Thymus (tissue), 11 donors: Measurements from ENCODE around the gene ARL11. TPM values are rescaled to one million over a fixed set of nuclear protein-coding genes. Genes with fewer than 3 reads are reported as not detected.

ENCODE experiments used
- DNase-seq, 9 donors: peaks; one replicate each; pipeline ENCODE4 v3.0.0-alpha.2; 2013; ENCODE audit warnings: low spot score in 9 of 9, low read depth in 6 of 9, missing footprints in 1 of 9
- H3K27ac ChIP-seq, 2 donors: one replicate each; pipeline ENCODE4 v1.5.1; 2013; ENCODE audit warnings: control low read depth in 1 of 2, low read depth in 1 of 2, low read length in 1 of 2, mild to moderate bottlenecking in 1 of 2, moderate library complexity in 1 of 2
- H3K27me3 ChIP-seq, 2 donors: one replicate each; pipeline ENCODE4 v1.5.1; 2013; ENCODE audit warnings: low read length in 1 of 2; ENCODE audit not compliant: control insufficient read depth in 2 of 2, insufficient read depth in 1 of 2
- H3K36me3 ChIP-seq, 2 donors: one replicate each; pipeline ENCODE4 v1.5.1; 2013; ENCODE audit warnings: low read length in 1 of 2, mild to moderate bottlenecking in 1 of 2, moderate library complexity in 1 of 2; ENCODE audit not compliant: control insufficient read depth in 2 of 2, insufficient read depth in 2 of 2
- H3K4me1 ChIP-seq, 2 donors: one replicate each; pipeline ENCODE4 v1.5.1; 2013; ENCODE audit warnings: low read length in 2 of 2; ENCODE audit not compliant: control insufficient read depth in 2 of 2, insufficient read depth in 2 of 2
- H3K4me3 ChIP-seq, 2 donors: one replicate each; pipeline ENCODE4 v1.5.1; 2013; ENCODE audit warnings: low read length in 2 of 2, control low read depth in 1 of 2, mild to moderate bottlenecking in 1 of 2
- H3K9me3 ChIP-seq, 2 donors: one replicate each; pipeline ENCODE4 v1.5.1; 2013; ENCODE audit warnings: low read length in 1 of 2, mild to moderate bottlenecking in 1 of 2; ENCODE audit not compliant: control insufficient read depth in 2 of 2, insufficient read depth in 1 of 2
- WGBS: extraction: QIAGEN DNeasy Blood & Tissue Kit; methylation state at CpG from one replicate; pipeline ENCODE4 v1.1.7; 2013; 5-methylcytosine and 5-hydroxymethylcytosine counted together
- polyA plus RNA-seq: library from polyadenylated mRNA; stranded (reverse); fragments of 200-250 nt; gene quantifications from one replicate; pipeline ENCODE4 v1.2.3, GENCODE V29; 2013
- total RNA-seq: library from RNA; stranded (reverse); fragments of 120-200 nt; gene quantifications from one replicate; pipeline ENCODE4 v1.2.4, GENCODE V29; 2013
- donor health status: healthy.

ARL11 gene
- total and polyA plus RNA-seq, 2 donors, result 1.3 to 2.7 TPM

DNA sequence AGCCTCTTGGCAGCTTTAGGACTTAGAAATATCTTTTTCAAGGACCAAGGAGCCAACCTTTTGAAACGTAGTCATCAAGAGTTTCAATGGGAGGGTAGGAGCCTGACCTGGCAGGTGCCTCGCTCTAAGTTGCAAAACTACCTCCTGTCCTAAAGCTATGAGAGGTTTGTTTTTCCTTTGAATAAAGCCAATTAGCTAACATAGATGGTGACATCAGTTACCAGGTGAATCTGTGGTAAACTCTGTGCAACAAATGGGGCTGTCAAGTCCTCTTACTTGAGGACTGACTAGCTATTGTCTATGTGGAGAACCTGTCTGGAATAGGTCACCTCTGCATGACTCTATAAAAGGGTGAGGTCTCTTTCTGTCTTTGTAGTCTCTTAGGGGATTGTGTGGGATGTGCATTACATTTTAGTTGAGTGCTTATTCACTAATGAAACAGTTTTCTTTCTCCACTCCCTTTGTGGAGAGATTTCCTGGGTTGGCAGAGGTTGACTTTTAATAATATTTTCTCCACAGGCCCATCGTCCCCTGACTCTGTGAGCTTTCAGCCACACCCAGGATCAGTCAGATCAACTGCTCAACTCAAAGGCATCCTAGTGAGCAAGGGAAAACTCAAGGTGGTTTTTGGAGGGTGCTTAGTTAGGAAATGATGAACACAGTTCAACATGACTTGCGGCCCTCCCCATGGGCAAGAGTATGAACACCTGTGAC is 9.9 kb downstream of the ARL11 start:
- Histone ChIP-seq H3K4me1 (peaks cover 4 to 9% of the 10 kb centered on the region in 2 donors), H3K36me3 (peaks cover 0 to 3% of the 10 kb centered on the region in 2 donors), H3K9me3 (no peaks in the 10 kb centered on the region), H3K27ac (no peak overlapping the region), H3K4me3 (no peak overlapping the region), H3K27me3 (no peaks in the 10 kb centered on the region)
- no peak for DNase-seq
- 97% methylated on average over 4 of the region's 4 CpGs for WGBS

DNA sequence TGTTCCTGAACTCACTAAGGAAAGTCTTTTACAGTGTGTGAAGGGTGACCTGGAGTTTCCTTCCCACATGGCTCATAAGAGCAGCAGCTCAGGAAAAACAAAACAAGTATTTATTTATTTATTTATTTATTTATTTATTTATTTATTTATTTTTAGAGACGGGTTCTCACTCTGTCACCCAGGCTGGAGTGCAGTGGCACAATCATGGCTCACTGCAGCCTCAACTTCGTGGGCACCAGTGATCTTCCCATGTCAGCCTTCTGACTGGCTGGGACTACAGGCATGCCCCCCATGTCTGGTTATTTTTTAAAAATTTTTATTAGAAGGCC is 10.4 kb downstream of the ARL11 start:
- H3K9me3 ChIP-seq, result no peaks in the 10 kb centered on the region
- H3K4me1 ChIP-seq, result peaks cover 4 to 9% of the 10 kb centered on the region in 2 donors
- WGBS, result 95% methylated on average over 2 of the region's 2 CpGs
- no peak overlapping the region for H3K4me3 ChIP-seq
- no peak for DNase-seq
- H3K27ac ChIP-seq, result no peak overlapping the region
- H3K36me3 ChIP-seq, result peaks cover 0 to 3% of the 10 kb centered on the region in 2 donors
- H3K27me3 ChIP-seq, result no peaks in the 10 kb centered on the region

DNA sequence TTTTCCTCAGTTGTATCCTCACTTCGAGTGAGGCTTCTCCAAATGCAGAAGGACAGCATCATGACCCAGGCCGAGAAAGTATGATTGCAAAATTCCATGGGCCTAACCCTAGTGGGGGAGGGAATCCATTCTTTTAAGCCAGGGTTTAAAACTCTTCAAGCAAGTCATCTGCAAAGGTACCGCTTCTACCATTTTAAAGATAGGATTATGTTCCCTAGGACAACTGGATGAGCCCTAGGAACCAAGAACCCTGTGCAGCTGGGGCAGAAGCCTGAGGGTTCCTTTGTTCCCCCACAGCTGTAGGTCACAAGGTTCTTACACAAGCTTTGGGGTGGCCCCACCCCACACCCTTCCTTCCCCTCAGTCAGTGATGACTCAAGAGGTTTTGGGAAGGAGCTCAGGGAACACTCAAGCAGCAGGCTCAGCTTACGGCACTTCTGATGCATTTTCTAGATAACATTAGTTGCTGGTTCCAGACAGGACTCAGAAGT is 13.5 kb downstream of the ARL11 start:
- Histone ChIP-seq H3K4me3 (no peak overlapping the region), H3K4me1 (peaks cover 0 to 7% of the 10 kb centered on the region in 2 donors), H3K27me3 (no peaks in the 10 kb centered on the region), H3K36me3 (no peaks in the 10 kb centered on the region), H3K27ac (no peak overlapping the region), H3K9me3 (no peaks in the 10 kb centered on the region)
- DNase-seq, result no peak
- 94% methylated on average over 4 of the region's 4 CpGs for WGBS

DNA sequence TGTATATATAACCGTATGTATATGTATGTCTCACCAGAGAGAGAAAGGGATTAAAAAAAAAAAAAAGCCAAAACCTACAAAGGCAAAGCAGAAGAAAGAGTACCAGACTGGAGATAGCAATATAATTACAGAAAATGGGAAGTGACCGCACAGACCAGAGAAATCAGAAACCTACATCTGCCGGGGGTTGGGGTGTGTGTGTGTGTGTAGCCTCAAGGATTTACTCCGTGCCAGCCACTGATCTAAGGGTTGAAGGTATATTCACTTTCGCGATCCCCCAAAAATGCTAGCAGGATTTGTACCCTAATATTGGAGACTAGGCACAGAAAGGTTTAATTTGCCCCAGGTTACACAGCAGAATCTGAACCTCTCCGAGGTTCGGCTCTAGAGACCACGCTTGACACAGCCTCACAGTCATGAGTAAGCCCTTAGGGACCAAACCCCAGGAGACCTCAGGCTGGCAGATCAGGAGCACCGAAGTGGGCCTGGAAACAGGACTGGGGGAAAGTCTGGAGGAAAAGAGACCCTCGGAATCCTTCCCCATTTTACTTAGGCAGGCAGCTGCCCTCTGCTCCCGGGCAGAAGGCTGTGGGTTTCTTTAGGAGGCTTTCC is 14.8 kb downstream of the ARL11 start:
- Histone ChIP-seq H3K4me3 (no peak overlapping the region), H3K9me3 (no peaks in the 10 kb centered on the region), H3K27me3 (no peaks in the 10 kb centered on the region), H3K36me3 (no peaks in the 10 kb centered on the region), H3K27ac (no peak overlapping the region), H3K4me1 (peaks cover 0 to 7% of the 10 kb centered on the region in 2 donors)
- WGBS, result 57% methylated on average over 12 of the region's 12 CpGs
- DNase-seq, result no peak

DNA sequence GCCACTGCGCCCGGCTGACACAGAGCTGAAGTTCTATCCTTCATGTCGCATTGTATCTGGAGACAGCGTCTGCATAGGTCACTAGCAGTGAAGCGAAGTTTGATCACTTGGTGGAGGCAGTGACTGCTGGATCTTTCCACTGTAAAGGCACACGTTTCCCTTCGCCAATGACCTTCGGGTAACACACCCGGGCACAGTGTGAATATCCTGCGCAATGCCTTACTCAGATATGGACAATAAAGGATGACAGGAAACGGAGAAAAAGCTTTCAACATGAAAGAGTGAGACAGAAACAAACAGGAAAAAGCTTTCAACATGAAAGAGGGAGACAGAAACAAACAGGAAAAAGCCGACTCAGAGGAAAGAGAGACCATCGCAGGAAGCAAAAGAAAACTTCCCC is 17.1 kb downstream of the ARL11 start:
- Histone ChIP-seq H3K4me1 (peaks cover 0 to 7% of the 10 kb centered on the region in 2 donors), H3K9me3 (no peaks in the 10 kb centered on the region), H3K27ac (no peak overlapping the region), H3K4me3 (no peak overlapping the region), H3K27me3 (no peaks in the 10 kb centered on the region), H3K36me3 (no peaks in the 10 kb centered on the region)
- peak in 1 of 9 donors; percentile 33 for DNase-seq
- WGBS, result 90% methylated on average over 13 of the region's 13 CpGs

DNA sequence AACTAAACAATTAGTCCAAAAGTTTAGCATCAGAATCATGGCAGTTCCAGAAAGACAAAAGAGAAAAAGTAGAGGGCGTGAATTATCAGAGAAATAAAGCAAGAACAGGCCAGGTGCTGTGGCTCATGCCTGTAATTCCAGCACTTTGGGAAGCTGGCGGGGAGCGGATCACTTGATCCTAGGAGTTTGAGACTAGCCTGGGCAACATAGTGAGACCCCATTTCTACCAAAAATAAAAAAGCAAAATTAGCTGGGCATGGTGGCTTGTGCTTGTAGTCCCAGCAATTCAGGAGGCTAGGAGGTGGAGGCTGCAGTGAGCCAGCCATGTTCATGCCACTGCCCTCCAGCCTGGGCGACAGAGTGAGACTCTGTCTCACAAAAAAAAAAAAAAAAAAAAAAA is 18.4 kb downstream of the ARL11 start:
- Histone ChIP-seq H3K9me3 (no peaks in the 10 kb centered on the region), H3K4me1 (peaks cover 0 to 7% of the 10 kb centered on the region in 2 donors), H3K27me3 (no peaks in the 10 kb centered on the region), H3K27ac (no peak overlapping the region), H3K4me3 (no peak overlapping the region), H3K36me3 (no peaks in the 10 kb centered on the region)
- DNase-seq, result no peak
- WGBS, result 97% methylated on average over 4 of the region's 4 CpGs

DNA sequence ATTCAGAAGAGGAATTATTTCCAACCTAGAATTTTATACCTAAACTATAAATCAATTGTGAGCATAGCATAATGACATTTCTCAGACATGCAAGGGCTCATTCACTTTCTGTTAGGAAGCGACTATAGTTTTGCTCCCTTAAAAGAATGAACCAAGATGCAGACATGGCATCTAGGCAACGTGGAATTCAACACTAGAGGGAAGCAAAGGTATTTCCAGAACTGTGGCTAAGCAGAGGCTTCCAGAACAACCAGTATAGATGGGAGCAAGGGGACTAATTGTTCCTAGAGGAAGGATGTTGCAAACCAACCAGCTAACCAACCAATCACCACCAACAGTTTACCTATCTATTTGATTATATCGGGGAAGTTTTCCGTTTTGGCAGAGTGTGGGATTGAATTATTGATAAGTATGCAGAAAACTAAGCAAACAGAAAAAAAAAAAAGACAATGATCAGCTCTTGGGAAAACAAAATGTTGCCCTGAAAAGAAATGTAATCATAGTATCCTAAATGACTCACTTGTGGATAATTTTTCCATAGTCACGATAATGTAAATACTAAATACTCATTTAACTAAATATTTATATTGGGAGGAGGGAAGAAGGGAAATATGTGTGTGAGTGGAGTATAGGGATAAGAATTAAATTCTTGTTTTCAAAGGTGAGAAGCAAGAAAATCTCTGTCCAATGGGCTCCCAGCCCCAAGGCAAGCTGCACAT is 21.1 kb downstream of the ARL11 start:
- Histone ChIP-seq H3K4me1 (peaks cover 0 to 5% of the 10 kb centered on the region in 2 donors), H3K27ac (no peak overlapping the region), H3K4me3 (no peak overlapping the region), H3K27me3 (no peaks in the 10 kb centered on the region), H3K9me3 (no peaks in the 10 kb centered on the region), H3K36me3 (no peaks in the 10 kb centered on the region)
- DNase-seq, result no peak
- 86% methylated on average over 5 of the region's 5 CpGs for WGBS

DNA sequence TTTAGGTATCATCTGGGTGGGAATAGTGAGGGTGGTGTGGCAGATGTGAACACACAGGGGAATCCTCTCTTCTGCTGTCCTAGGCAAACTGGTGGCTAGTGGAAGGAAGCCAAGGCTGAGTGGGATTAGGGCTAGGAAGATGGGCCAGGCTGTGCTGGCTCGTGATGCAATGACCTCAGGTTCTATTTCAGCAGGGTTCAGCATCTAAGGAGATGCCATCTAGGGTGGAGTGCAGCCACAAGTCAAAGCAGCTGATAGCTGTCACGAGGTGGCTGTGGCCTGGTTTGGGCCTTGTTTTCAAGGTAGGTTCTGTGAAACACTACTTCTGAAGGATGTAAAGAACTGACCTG is 21.6 kb downstream of the ARL11 start:
- Histone ChIP-seq H3K27ac (no peak overlapping the region), H3K27me3 (no peaks in the 10 kb centered on the region), H3K4me3 (no peak overlapping the region), H3K4me1 (peaks cover 0 to 5% of the 10 kb centered on the region in 2 donors), H3K36me3 (no peaks in the 10 kb centered on the region), H3K9me3 (no peaks in the 10 kb centered on the region)
- WGBS, result 97% methylated on average over 2 of the region's 2 CpGs
- no peak for DNase-seq
